NCI-H526 treated with DMSO at 0.1 percent for 48 hours (cell line): ENCODE measurements around the gene JMJD8.
A peak's percentile ranks its signal among the peaks of the same experiment; 100 is the strongest.

Experiments used
- DNase-seq: peaks from one replicate; lab custom pipeline; 2025; lab: John Stamatoyannopoulos, UW

JMJD8 gene

GRCh38 chr16:675884-676564 lies 8.1 kb downstream of the JMJD8 start:
- DNase-seq: no peak

GRCh38 chr16:674968-675883 lies 8.9 kb downstream of the JMJD8 start, which contains the start of gene RHBDL1:
Gene RHBDL1 (plus strand): TSS chr16:675671. CDS start chr16:675791, 120 bp downstream.
- no peak for DNase-seq

- DNase-seq: no peak
These were observed 9.8 kb downstream of the JMJD8 start for GRCh38 chr16:674214-674881.

GRCh38 chr16:673399-673991 lies 10.6 kb downstream of the JMJD8 start:
- DNase-seq: no peak

DNA sequence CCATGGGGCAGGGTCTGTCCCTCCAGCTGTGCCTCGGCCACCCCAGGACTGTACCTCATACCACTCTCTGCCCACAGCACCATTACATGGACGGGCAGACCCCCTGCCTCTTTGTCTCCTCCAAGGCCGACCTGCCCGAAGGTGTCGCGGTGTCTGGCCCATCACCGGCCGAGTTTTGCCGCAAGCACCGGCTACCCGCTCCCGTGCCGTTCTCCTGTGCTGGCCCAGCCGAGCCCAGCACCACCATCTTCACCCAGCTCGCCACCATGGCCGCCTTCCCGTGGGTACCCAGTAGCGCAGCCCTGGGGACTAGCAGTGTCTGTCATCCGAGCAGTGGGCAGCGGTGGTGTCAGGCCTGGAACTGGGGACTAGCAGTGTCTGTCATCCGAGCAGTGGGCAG lies 11.3 kb downstream of the JMJD8 start:
- no peak for DNase-seq

DNA sequence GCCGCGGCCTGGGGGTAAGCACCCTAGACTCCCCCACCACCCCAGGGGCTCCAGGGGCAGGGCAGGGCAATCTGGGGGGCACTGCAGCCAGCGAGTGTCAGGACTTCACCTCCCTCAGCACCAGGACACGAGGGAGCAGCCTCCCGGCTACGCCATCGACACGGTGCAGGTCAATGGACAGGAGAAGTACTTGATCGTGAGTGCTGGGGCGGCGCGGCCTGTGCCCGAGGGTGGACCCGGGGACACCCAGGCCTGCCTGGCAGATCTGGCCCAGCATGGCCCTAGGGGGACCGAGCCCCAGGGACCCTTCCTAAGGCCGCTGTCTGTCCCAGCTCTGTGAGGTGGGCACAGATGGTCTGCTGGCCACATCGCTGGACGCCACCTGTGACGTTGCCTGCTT lies 11.8 kb downstream of the JMJD8 start:
- DNase-seq: no peak

DNA sequence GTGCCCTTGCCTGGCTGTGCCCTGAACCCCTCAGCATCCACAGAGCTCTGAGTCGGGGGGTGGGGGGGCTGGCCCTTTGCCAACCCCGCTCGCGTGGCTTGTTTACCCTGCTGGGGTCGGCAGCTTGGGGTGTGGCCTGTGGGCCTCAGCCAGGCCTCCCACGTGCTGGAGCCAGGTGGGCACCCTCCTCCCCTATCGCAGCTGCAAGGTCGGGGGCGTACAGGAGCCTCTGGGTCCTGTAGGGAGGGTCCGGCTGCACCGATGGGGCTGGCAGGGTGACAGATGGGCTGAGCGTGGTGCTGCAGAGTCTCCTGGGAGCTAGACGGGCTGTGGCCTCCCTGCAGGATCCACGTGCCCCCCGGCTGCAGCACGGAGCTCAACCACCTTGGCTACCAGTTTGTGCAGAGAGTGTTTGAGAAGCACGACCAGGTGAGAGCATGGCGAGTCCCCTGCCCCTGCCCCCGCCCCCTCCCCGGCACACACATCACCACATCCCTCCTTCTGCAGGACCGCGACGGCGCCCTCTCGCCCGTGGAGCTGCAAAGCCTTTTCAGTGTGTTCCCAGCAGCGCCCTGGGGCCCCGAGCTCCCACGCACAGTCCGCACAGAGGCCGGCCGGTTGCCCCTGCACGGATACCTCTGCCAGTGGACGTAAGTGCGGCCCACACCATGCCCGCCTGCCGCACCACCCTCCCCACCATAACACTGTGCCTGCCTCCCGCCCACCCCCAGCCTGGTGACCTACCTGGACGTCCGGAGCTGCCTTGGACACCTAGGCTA lies 12.6 kb downstream of the JMJD8 start:
- no peak for DNase-seq

GRCh38 chr16:670485-671352 lies 13.4 kb downstream of the JMJD8 start:
- DNase-seq: no peak

GRCh38 chr16:669666-670065 lies 14.5 kb downstream of the JMJD8 start:
- no peak for DNase-seq

GRCh38 chr16:668519-669171 lies 15.5 kb downstream of the JMJD8 start:
- DNase-seq: no peak

GRCh38 chr16:667780-668518 lies 16.2 kb downstream of the JMJD8 start, which contains the start of gene RHOT2:
Gene RHOT2 (plus strand): TSS chr16:668132. CDS start chr16:668200, 68 bp downstream.
- peak; percentile 67 for DNase-seq

- DNase-seq: no peak
These were observed 16.9 kb downstream of the JMJD8 start for GRCh38 chr16:667113-667779.

- no peak for DNase-seq
These were observed 17.6 kb downstream of the JMJD8 start for GRCh38 chr16:666572-666971.

DNA sequence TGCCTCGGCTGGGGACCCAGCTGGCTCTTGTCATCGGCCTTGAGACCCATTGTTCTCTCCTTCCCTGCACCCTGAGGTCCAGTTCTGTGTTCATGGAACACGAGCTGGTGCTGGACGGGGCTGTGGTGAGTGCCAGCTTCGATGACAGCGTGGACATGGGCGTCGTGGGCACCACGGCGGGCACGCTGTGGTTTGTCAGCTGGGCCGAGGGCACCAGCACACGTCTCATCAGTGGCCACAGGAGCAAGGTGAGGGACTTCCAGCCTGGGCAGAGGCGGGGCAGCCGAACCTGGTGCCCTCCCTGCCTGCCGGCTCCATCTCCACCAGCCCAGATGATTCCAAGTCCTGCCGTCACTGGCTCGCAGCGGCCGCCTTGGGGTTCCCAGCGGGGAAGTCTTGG lies 21.5 kb downstream of the JMJD8 start:
- DNase-seq: no peak

DNA sequence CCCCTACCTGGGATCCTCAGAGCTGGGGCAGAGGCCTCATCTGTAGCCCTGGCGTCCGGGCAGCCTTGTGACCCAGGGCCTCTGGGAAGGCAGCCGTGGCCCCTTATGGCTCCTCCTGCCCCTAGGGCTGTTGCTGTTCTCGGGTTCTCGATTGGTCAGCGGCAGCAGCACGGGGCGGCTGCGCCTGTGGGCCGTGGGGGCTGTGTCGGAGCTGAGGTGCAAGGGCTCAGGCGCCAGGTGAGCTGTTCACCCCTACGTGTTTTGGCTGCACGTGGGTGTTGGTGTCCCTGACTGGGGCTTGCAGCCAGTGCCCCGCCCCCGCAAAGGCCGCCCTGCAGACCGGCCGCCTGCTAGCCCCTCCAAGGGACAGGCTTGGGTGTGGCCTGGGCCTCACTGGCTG lies 22.0 kb downstream of the JMJD8 start:
- DNase-seq: no peak

DNA sequence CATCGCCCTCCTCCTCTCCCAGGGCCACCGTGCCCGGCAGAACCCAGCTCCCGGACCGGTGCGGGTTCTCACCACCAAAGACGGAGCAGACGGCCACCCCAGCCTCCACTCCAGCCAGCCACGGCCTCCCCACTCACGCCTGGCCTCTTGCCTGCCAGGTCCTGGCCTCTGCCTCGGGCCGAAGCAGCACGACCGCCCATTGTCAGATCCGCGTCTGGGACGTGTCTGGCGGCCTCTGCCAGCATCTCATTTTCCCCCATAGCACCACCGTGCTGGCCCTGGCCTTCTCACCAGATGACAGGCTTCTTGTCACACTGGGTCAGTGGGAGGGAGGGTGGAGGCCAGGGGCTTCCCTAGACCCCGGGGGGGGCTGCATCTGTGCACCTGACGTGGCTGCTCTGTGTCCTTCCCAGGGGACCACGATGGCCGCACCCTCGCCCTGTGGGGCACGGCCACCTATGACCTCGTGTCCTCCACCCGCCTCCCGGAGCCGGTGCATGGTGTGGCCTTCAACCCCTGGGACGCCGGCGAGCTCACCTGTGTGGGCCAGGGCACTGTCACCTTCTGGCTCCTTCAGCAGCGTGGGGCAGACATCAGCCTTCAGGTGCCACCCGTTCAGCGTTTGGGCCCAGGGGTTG lies 22.8 kb downstream of the JMJD8 start:
- no peak for DNase-seq

DNA sequence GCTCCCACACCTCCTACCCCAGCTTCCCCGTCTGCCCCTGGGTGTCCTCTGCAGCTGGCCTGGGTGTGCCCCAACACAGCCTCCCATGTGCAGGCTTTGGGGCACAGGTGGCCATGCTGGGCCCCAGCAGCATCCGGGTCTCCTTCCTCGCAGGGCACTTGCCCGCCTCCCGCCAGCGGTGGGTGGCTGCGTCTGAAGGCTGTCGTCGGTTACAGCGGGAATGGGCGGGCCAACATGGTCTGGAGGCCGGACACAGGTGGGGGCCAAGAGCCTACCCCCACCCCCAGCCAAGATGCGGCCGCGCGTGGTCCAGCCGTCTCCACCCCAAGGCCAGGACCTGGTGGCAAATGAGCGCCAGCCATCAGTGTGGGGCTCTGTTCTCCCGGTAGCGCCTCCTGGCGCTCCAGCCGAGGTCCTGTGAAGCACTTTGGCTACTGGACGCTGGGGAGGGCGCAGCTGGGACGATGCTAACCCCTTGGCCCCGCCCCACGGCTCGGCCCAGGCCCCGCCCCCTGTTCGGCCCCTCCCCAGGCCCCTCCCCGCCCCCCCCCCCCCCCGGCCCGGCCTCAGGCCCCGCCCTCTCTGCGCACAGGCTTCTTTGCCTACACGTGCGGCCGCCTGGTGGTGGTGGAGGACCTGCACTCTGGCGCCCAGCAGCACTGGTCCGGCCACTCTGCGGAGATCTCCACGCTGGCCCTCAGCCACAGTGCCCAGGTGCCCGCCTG lies 23.5 kb downstream of the JMJD8 start:
- DNase-seq: peak; percentile 35

DNA sequence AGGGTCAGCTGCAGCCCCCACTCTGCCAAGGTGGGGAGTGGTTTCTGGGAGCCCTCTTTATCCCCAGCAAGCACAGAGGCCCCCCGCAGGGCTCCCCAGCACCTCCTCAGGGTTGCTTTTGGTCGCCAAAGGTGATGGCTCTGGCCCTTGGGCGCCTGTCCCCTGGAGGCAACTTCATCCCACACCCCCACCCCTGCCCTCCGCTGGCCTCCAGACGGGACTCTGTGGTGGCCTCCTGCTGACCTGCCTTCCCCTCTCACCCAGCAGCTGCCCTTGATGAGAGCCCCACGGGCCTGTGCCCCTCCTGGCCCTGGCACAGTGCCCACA lies 24.0 kb downstream of the JMJD8 start:
- DNase-seq: no peak
